Bronchial epithelial cell (primary cell): ENCODE results near the gene PBX1. TPM values are rescaled to one million over a fixed set of nuclear protein-coding genes. Genes with fewer than 3 reads are reported as not detected.

Experiments used
- DNase-seq: peaks from one replicate; pipeline ENCODE4 v3.0.0-alpha.2; 2010; ENCODE audit warnings: low read depth
- FAIRE-seq: peaks from 2 replicates; lab custom pipeline; 2011; peaks lifted over from hg19 to GRCh38; lab: Jason Lieb, UNC
- H3K27me3 ChIP-seq: 2 replicates; pipeline ENCODE4 v1.5.1; 2011; ENCODE audit warnings: low read length; ENCODE audit not compliant: control insufficient read depth, insufficient read depth
- H3K36me3 ChIP-seq: 2 replicates; pipeline ENCODE4 v1.5.1; 2011; ENCODE audit warnings: low read length; ENCODE audit not compliant: control insufficient read depth, insufficient read depth
- H3K4me3 ChIP-seq: 2 replicates; pipeline ENCODE4 v1.5.1; 2011; ENCODE audit warnings: mild to moderate bottlenecking, low read depth, low read length, control low read depth
- CTCF ChIP-seq: IDR thresholded peaks from 2 replicates; pipeline ENCODE4 v1.5.1; 2011; ENCODE audit warnings: mild to moderate bottlenecking, moderate library complexity, low read length, control low read depth, inconsistent platforms; ENCODE audit not compliant: insufficient read depth, severe bottlenecking
- total RNA-seq: library from RNA; depleted of rRNA; stranded (reverse); fragments of >200 nt; gene quantifications from 2 replicates; pipeline ENCODE4 v1.2.1, GENCODE V29; 2014

Gene PBX1
- total RNA-seq, 1 donor from 2014 or later: 3.2 TPM

GRCh38 chr1:164658864-164659263 lies 99.9 kb downstream of the PBX1 start:
- no peak for FAIRE-seq
- DNase-seq: no peak
- Histone ChIP-seq H3K36me3 (no peaks in the 10 kb centered on the region), H3K4me3 (no peak overlapping the region), H3K27me3 (no peaks in the 10 kb centered on the region)
- TF ChIP-seq CTCF: no peak

GRCh38 chr1:164659621-164660411 lies 100.8 kb downstream of the PBX1 start:
- DNase-seq: peak; percentile 60
- H3K36me3 ChIP-seq: no peaks in the 10 kb centered on the region
- no peak for TF ChIP-seq CTCF
- H3K27me3 ChIP-seq: no peaks in the 10 kb centered on the region
- no peak overlapping the region for H3K4me3 ChIP-seq
- peak; percentile 13 for FAIRE-seq

GRCh38 chr1:164660412-164660772 lies 101.4 kb downstream of the PBX1 start:
- no peak for TF ChIP-seq CTCF
- no peaks in the 10 kb centered on the region for H3K27me3 ChIP-seq
- DNase-seq: no peak
- FAIRE-seq: no peak
- H3K4me3 ChIP-seq: no peak overlapping the region
- H3K36me3 ChIP-seq: no peaks in the 10 kb centered on the region

- no peaks in the 10 kb centered on the region for H3K27me3 ChIP-seq
- H3K4me3 ChIP-seq: no peak overlapping the region
- FAIRE-seq (no peak), DNase-seq (no peak)
- TF ChIP-seq CTCF: no peak
- H3K36me3 ChIP-seq: no peaks in the 10 kb centered on the region
These were observed 101.8 kb downstream of the PBX1 start for GRCh38 chr1:164660775-164661174.

GRCh38 chr1:164662462-164662861 lies 103.5 kb downstream of the PBX1 start:
- no peak overlapping the region for H3K4me3 ChIP-seq
- H3K27me3 ChIP-seq: no peaks in the 10 kb centered on the region
- FAIRE-seq (no peak), DNase-seq (no peak)
- no peaks in the 10 kb centered on the region for H3K36me3 ChIP-seq
- TF ChIP-seq CTCF: no peak

- FAIRE-seq: no peak
- no peak for TF ChIP-seq CTCF
- Histone ChIP-seq H3K27me3 (no peaks in the 10 kb centered on the region), H3K36me3 (no peaks in the 10 kb centered on the region), H3K4me3 (no peak overlapping the region)
- DNase-seq: no peak
These were observed 104.0 kb downstream of the PBX1 start for GRCh38 chr1:164662955-164663354.
